Gastrocnemius medialis (tissue), 4 donors: ENCODE data around the gene RNASET2. TPM values are rescaled to one million over a fixed set of nuclear protein-coding genes. Genes with fewer than 3 reads are reported as not detected.

Source experiments
- ATAC-seq, 2 donors: fragments of 150-250 bp; one replicate each; pipeline ENCODE4 v1.9.1; 2016
- DNase-seq, 2 donors: peaks; one replicate each; pipeline ENCODE4 v3.0.0-alpha.2; 2019
- H3K27ac ChIP-seq, 4 donors: fragments of 200-600 bp; sonication (generic); 1 replicate in 1 of 4; 2 replicates in 3 of 4; pipeline ENCODE4 v1.5.1; 2016 to 2018; ENCODE audit warnings: mild to moderate bottlenecking in 2 of 4, moderate library complexity in 1 of 4
- H3K27me3 ChIP-seq, 3 donors: fragments of 200-600 bp; sonication (generic) in 2 of 3; 1 replicate in 1 of 3; 2 replicates in 2 of 3; pipeline versions ENCODE4 v1.5.1 to v1.6.0; 2016 to 2019; ENCODE audit warnings: mild to moderate bottlenecking in 1 of 3, moderate library complexity in 1 of 3
- H3K36me3 ChIP-seq, 2 donors: fragments of 200-600 bp; sonication (generic) in 1 of 2; one replicate each; pipeline ENCODE4 v1.5.1; 2017 to 2018
- H3K4me1 ChIP-seq, 2 donors: fragments of 200-600 bp; sonication (generic) in 1 of 2; one replicate each; pipeline ENCODE4 v1.5.1; 2016 to 2017; ENCODE audit warnings: mild to moderate bottlenecking in 2 of 2
- H3K4me3 ChIP-seq, 4 donors: fragments of 200-600 bp; sonication (generic) in 3 of 4; 1 replicate in 1 of 4; 2 replicates in 3 of 4; pipeline ENCODE4 v1.5.1; 2016 to 2019; ENCODE audit warnings: mild to moderate bottlenecking in 2 of 4
- H3K9me3 ChIP-seq, 3 donors: fragments of 200-600 bp; sonication (generic) in 2 of 3; 1 replicate in 1 of 3; 2 replicates in 2 of 3; pipeline ENCODE4 v1.5.1; 2016 to 2019
- CTCF ChIP-seq, 5 experiments: fragments of 450-650 bp in 3 of 5; fragments of 200-600 bp in 2 of 5; sonication (generic) in 2 of 5; IDR thresholded peaks in 4 of 5; conservative IDR thresholded peaks in 1 of 5; 1 replicate in 4 of 5; 2 replicates in 1 of 5; pipeline ENCODE4 v1.5.1; 2016 to 2019; ENCODE audit warnings: antibody characterized with exemption in 5 of 5, mild to moderate bottlenecking in 3 of 5, moderate library complexity in 3 of 5
- POLR2A ChIP-seq, 2 donors: fragments of 450-650 bp; IDR thresholded peaks; one replicate each; pipeline ENCODE4 v1.6.1; 2017; ENCODE audit warnings: antibody characterized with exemption in 2 of 2, mild to moderate bottlenecking in 2 of 2, moderate library complexity in 2 of 2
- in situ Hi-C, 4 donors: fragments of 200-750 bp; cut with MboI; loops; one replicate each; pipeline versions ENCODE4 v1.15.0 to v1.8.0; 2017; ENCODE audit warnings: low sequenced_read_pairs in 4 of 4
- intact Hi-C: fragments of 100-400 bp; cut with DNase I; formaldehyde crosslinking; loops from one replicate; pipeline ENCODE4 v1.15.1; 2023; ENCODE audit warnings: low total_unique reads
- total RNA-seq, 4 donors: library from RNA; depleted of rRNA; stranded (reverse); fragments of >200 nt; gene quantifications; one replicate each; pipeline versions ENCODE4 v1.1.0 to v1.2.3, GENCODE V29; 2016

The RNASET2 gene
- total RNA-seq, 4 donors from 2014 or later: 4.9 to 9.6 (median 6.5) TPM

- intact Hi-C loops: no loop called here
- in situ Hi-C loops: no loop called here
- peaks cover 0 to 19% of the 10 kb centered on the region in 2 donors for H3K36me3 ChIP-seq
- no peak overlapping the region for H3K27ac ChIP-seq
- no peaks in the 10 kb centered on the region for H3K4me1 ChIP-seq
- H3K9me3 ChIP-seq: no peaks in the 10 kb centered on the region
- no peak overlapping the region for H3K4me3 ChIP-seq
- H3K27me3 ChIP-seq: no peaks in the 10 kb centered on the region
- DNase-seq: no peak
- TF ChIP-seq CTCF (IDR thresholded peaks at IDR 0.05 in 4 of 5, conservative IDR thresholded peaks at IDR 0.05 in 1 of 5): no peak
- no peak for TF ChIP-seq POLR2A (IDR thresholded peaks at IDR 0.05)
- no peak for ATAC-seq
These were observed 23.0 kb downstream of the RNASET2 start for GRCh38 chr6:166933396-166933795.

GRCh38 chr6:166932616-166933015, 23.7 kb downstream of the RNASET2 start:
- Histone ChIP-seq H3K4me1 (no peaks in the 10 kb centered on the region), H3K4me3 (no peak overlapping the region), H3K27ac (no peak overlapping the region), H3K36me3 (peaks cover 0 to 11% of the 10 kb centered on the region in 2 donors), H3K9me3 (no peaks in the 10 kb centered on the region), H3K27me3 (no peaks in the 10 kb centered on the region)
- no peak for DNase-seq
- no peak for TF ChIP-seq POLR2A (IDR thresholded peaks at IDR 0.05)
- intact Hi-C loops: no loop called here
- no peak for ATAC-seq
- in situ Hi-C loops: no loop called here

GRCh38 chr6:166932116-166932515, 24.2 kb downstream of the RNASET2 start:
- peaks cover 0 to 2% of the 10 kb centered on the region in 2 donors for H3K4me1 ChIP-seq
- intact Hi-C loops: no loop called here
- no peak overlapping the region for H3K4me3 ChIP-seq
- no peak for TF ChIP-seq POLR2A (IDR thresholded peaks at IDR 0.05)
- H3K9me3 ChIP-seq: no peaks in the 10 kb centered on the region
- H3K36me3 ChIP-seq: peaks cover 0 to 6% of the 10 kb centered on the region in 2 donors
- in situ Hi-C loops: no loop called here
- DNase-seq (no peak), ATAC-seq (no peak)
- H3K27ac ChIP-seq: no peak overlapping the region
- no peaks in the 10 kb centered on the region for H3K27me3 ChIP-seq

GRCh38 chr6:166931426-166931970, 24.9 kb downstream of the RNASET2 start:
- Histone ChIP-seq H3K36me3 (peaks cover 0 to 4% of the 10 kb centered on the region in 2 donors), H3K4me1 (peaks cover 0 to 6% of the 10 kb centered on the region in 2 donors), H3K4me3 (no peak overlapping the region), H3K9me3 (no peaks in the 10 kb centered on the region), H3K27me3 (no peaks in the 10 kb centered on the region), H3K27ac (no peak overlapping the region)
- DNase-seq: no peak
- TF ChIP-seq CTCF (IDR thresholded peaks at IDR 0.05 in 4 of 5, conservative IDR thresholded peaks at IDR 0.05 in 1 of 5) (no peak), POLR2A (IDR thresholded peaks at IDR 0.05) (no peak)
- intact Hi-C loops: no loop called here
- ATAC-seq: no peak
- in situ Hi-C loops: no loop called here

GRCh38 chr6:166930354-166930891, 25.9 kb downstream of the RNASET2 start:
- ATAC-seq: no peak
- intact Hi-C loops: no loop called here
- TF ChIP-seq POLR2A (IDR thresholded peaks at IDR 0.05) (no peak), CTCF (IDR thresholded peaks at IDR 0.05 in 4 of 5, conservative IDR thresholded peaks at IDR 0.05 in 1 of 5) (no peak)
- in situ Hi-C loops: no loop called here
- Histone ChIP-seq H3K4me1 (peaks cover 0 to 6% of the 10 kb centered on the region in 2 donors), H3K27ac (no peak overlapping the region), H3K27me3 (no peaks in the 10 kb centered on the region), H3K4me3 (no peak overlapping the region), H3K9me3 (no peaks in the 10 kb centered on the region), H3K36me3 (peaks cover 0 to 4% of the 10 kb centered on the region in 2 donors)
- DNase-seq: no peak
